Measurements from ENCODE around the gene GPNMB. TPM values are rescaled to one million over a fixed set of nuclear protein-coding genes. Genes with fewer than 3 reads are reported as not detected.

The GPNMB gene
- total and polyA plus RNA-seq, 4 donors = 2.6 to 10.5 (median 4.9) TPM

- TF ChIP-seq CTCF (IDR thresholded peaks at IDR 0.05; ENCODE audit: low read depth, low read length, missing input control) = no peak
- TF ChIP-seq RXRA (IDR thresholded peaks at IDR 0.05) = no peak
- TF ChIP-seq NR2F2 (IDR thresholded peaks at IDR 0.05) = no peak
- TF ChIP-seq MAX (IDR thresholded peaks at IDR 0.05) = no peak
- no peak for TF ChIP-seq HNF4G (IDR thresholded peaks at IDR 0.05)
- TF ChIP-seq EGR1 (IDR thresholded peaks at IDR 0.05; ENCODE audit: low read depth in 2 of 2) = no peak
- TF ChIP-seq FOXA2 (IDR thresholded peaks at IDR 0.05) = no peak
These were observed 10.2 kb downstream of the GPNMB start (continued) for GRCh38 chr7:23256731-23257130.

GRCh38 chr7:23260371-23260770, 13.8 kb downstream of the GPNMB start:
- no peak overlapping the region for H3K4me3 ChIP-seq (ENCODE audit: low read depth in 1 of 3, low read length in 3 of 3)
- TF ChIP-seq FOXA1 (IDR thresholded peaks at IDR 0.05) (no peak), SP1 (IDR thresholded peaks at IDR 0.05) (no peak), RXRA (IDR thresholded peaks at IDR 0.05) (no peak), RAD21 (IDR thresholded peaks at IDR 0.05) (no peak), REST (IDR thresholded peaks at IDR 0.05) (no peak), JUND (IDR thresholded peaks at IDR 0.05) (no peak), MAX (IDR thresholded peaks at IDR 0.05) (no peak), NR2F2 (IDR thresholded peaks at IDR 0.05) (no peak), CTCF (IDR thresholded peaks at IDR 0.05; ENCODE audit: low read depth, low read length, missing input control) (no peak), ZBTB33 (IDR thresholded peaks at IDR 0.05) (no peak), TAF1 (conservative IDR thresholded peaks at IDR 0.05) (no peak), GABPA (IDR thresholded peaks at IDR 0.05 in 1 of 2, conservative IDR thresholded peaks at IDR 0.05 in 1 of 2) (no peak), EGR1 (IDR thresholded peaks at IDR 0.05; ENCODE audit: low read depth in 2 of 2) (no peak), FOXA2 (IDR thresholded peaks at IDR 0.05) (no peak), YY1 (IDR thresholded peaks at IDR 0.05) (no peak), ATF3 (IDR thresholded peaks at IDR 0.05) (no peak), HNF4G (IDR thresholded peaks at IDR 0.05) (no peak), HNF4A (conservative IDR thresholded peaks at IDR 0.05) (no peak)

More at GRCh38 chr7:23260371-23260770, 13.8 kb downstream of the GPNMB start:
- no peak overlapping the region for H3K27ac ChIP-seq (ENCODE audit: low read depth in 1 of 2, low read length in 2 of 2)
- DNase-seq (ENCODE audit: low spot score) = no peak
- H3K4me1 ChIP-seq (ENCODE audit: control insufficient read depth in 4 of 4, insufficient read depth in 4 of 4, low read length in 3 of 4) = no peaks in the 10 kb centered on the region
- WGBS = 83% methylated on average over 10 of the region's 10 CpGs
- no peak overlapping the region for H3K9ac ChIP-seq (ENCODE audit: low read depth in 1 of 2, low read length in 2 of 2)
- peaks cover 0 to 4% (median 0%) of the 10 kb centered on the region in 4 donors for H3K27me3 ChIP-seq (ENCODE audit: control insufficient read depth in 4 of 4, insufficient read depth in 4 of 4, low read length in 3 of 4)
- H3K9me3 ChIP-seq (ENCODE audit: control insufficient read depth in 4 of 4, low read length in 3 of 4) = no peaks in the 10 kb centered on the region
- H3K36me3 ChIP-seq (ENCODE audit: control insufficient read depth in 4 of 4, insufficient read depth in 3 of 4, low read depth in 1 of 4, low read length in 3 of 4) = no peaks in the 10 kb centered on the region

Data from liver (tissue), 9 donors.